H1 (cell line): ENCODE measurements around the gene MYRIP. TPM values are rescaled to one million over a fixed set of nuclear protein-coding genes. Genes with fewer than 3 reads are reported as not detected.

Experiments used
- CTCF ChIA-PET: fragments of 300-600 bp; sonication (Branson Sonifier 250); formaldehyde crosslinking; loops from one replicate; lab custom pipeline; 2021; ENCODE audit not compliant: partially characterized antibody; lab: Charles Lee
- POLR2A ChIA-PET: fragments of 300-600 bp; sonication (Branson Sonifier 250); formaldehyde crosslinking; loops from one replicate; lab custom pipeline; 2021; ENCODE audit warnings: inconsistent platforms; ENCODE audit not compliant: partially characterized antibody; lab: Charles Lee
- DNase-seq, 2 experiments: peaks; one replicate each; pipeline versions ENCODE4 v3.0.0 to v3.0.0-alpha.2; 2010 to 2022; ENCODE audit warnings: low spot score in 2 of 2, low read depth in 1 of 2, mixed read lengths in 1 of 2
- FAIRE-seq: peaks from 2 replicates; lab custom pipeline; 2011; peaks lifted over from hg19 to GRCh38; lab: Jason Lieb, UNC
- H2AFZ ChIP-seq: 2 replicates; pipeline ENCODE4 v1.8.1; 2012; ENCODE audit warnings: low read length, inconsistent platforms
- H2AK5ac ChIP-seq: 2 replicates; pipeline ENCODE4 v1.6.1; 2013; ENCODE audit warnings: low read depth, low read length
- H2BK120ac ChIP-seq: replicated peaks from 2 replicates; pipeline ENCODE3; 2013; ENCODE audit warnings: low read depth, low read length, inconsistent platforms
- H2BK12ac ChIP-seq: 2 replicates; pipeline ENCODE4 v1.6.1; 2013; ENCODE audit warnings: low read depth, low read length
- H2BK15ac ChIP-seq: 2 replicates; pipeline ENCODE4 v1.6.1; 2013; ENCODE audit warnings: low read length
- H2BK20ac ChIP-seq: 2 replicates; pipeline ENCODE4 v1.6.1; 2013; ENCODE audit warnings: low read length
- H2BK5ac ChIP-seq: 2 replicates; pipeline ENCODE4 v1.6.1; 2013; ENCODE audit warnings: low read depth, low read length
- H3K14ac ChIP-seq: 2 replicates; pipeline ENCODE4 v1.6.1; 2013; ENCODE audit warnings: inconsistent platforms; ENCODE audit not compliant: insufficient read length
- H3K18ac ChIP-seq: 2 replicates; pipeline ENCODE4 v1.6.1; 2013; ENCODE audit warnings: low read length; ENCODE audit errors: extremely low read depth
- H3K23ac ChIP-seq: 2 replicates; pipeline ENCODE4 v1.6.1; 2013; ENCODE audit warnings: inconsistent platforms; ENCODE audit not compliant: insufficient read length
- H3K23me2 ChIP-seq: 2 replicates; pipeline ENCODE4 v1.6.1; 2013; ENCODE audit warnings: low read depth, low read length
- H3K27ac ChIP-seq: 2 replicates; pipeline ENCODE4 v1.6.1; 2011; ENCODE audit warnings: low read depth, low read length, inconsistent platforms
- H3K27me3 ChIP-seq, 4 experiments: replicated peaks in 1 of 4; 1 replicate in 1 of 4; 2 replicates in 3 of 4; pipeline versions ENCODE4 v1.6.1 to v1.8.1; 2011 to 2013; ENCODE audit warnings: low read length in 3 of 4, mild to moderate bottlenecking in 3 of 4, inconsistent platforms in 2 of 4, mixed read lengths in 2 of 4, moderate library complexity in 1 of 4; ENCODE audit not compliant: control insufficient read depth in 3 of 4, insufficient read depth in 3 of 4; ENCODE audit errors: extremely low read depth in 1 of 4
- H3K36me3 ChIP-seq, 4 experiments: 2 replicates each; pipeline versions ENCODE4 v1.6.1 to v1.8.1; 2011 to 2013; ENCODE audit warnings: mild to moderate bottlenecking in 4 of 4, low read length in 3 of 4, moderate library complexity in 2 of 4, control low read depth in 1 of 4, inconsistent platforms in 1 of 4; ENCODE audit not compliant: insufficient read depth in 4 of 4, control insufficient read depth in 2 of 4
- H3K4ac ChIP-seq: replicated peaks from 2 replicates; pipeline ENCODE3; 2013; ENCODE audit warnings: low read length, low read depth, mixed read lengths, inconsistent platforms; ENCODE audit not compliant: insufficient read length
- H3K4me1 ChIP-seq, 4 experiments: replicated peaks in 1 of 4; 1 replicate in 1 of 4; 2 replicates in 3 of 4; pipeline versions ENCODE4 v1.6.1 to v1.8.1; 2011 to 2013; ENCODE audit warnings: low read length in 3 of 4, inconsistent platforms in 2 of 4, mixed read lengths in 1 of 4; ENCODE audit not compliant: insufficient read depth in 4 of 4, control insufficient read depth in 3 of 4
- H3K4me2 ChIP-seq, 2 experiments: 2 replicates each; pipeline versions ENCODE4 v1.6.1 to v1.8.1; 2011 to 2013; ENCODE audit warnings: low read depth in 2 of 2, low read length in 2 of 2, control low read depth in 1 of 2, inconsistent platforms in 1 of 2, mild to moderate bottlenecking in 1 of 2; ENCODE audit not compliant: insufficient read depth in 1 of 2
- H3K4me3 ChIP-seq, 4 experiments: fragments of 200-600, 300-600 bp in 1 of 4; sonication (generic), shearing (Covaris generic), sonication (Bioruptor Twin) in 1 of 4; 2 replicates each; pipeline versions ENCODE4 v1.5.1 to v1.8.1; 2011 to 2016; ENCODE audit warnings: low read length in 4 of 4, low read depth in 3 of 4, control low read depth in 2 of 4, inconsistent platforms in 2 of 4, mild to moderate bottlenecking in 2 of 4, mixed read lengths in 1 of 4, moderate library complexity in 1 of 4; ENCODE audit not compliant: insufficient read depth in 2 of 4; ENCODE audit errors: extremely low read depth in 1 of 4
- H3K56ac ChIP-seq: replicated peaks from 2 replicates; pipeline ENCODE3; 2013; ENCODE audit warnings: low read depth, mild to moderate bottlenecking, mixed read lengths, low read length, inconsistent platforms; ENCODE audit not compliant: insufficient read length
- H3K79me1 ChIP-seq: 2 replicates; pipeline ENCODE4 v1.6.1; 2013; ENCODE audit warnings: low read depth, low read length, control low read depth
- H3K79me2 ChIP-seq, 2 experiments: 2 replicates each; pipeline versions ENCODE4 v1.6.1 to v1.8.1; 2012 to 2013; ENCODE audit warnings: low read length in 2 of 2, mild to moderate bottlenecking in 2 of 2, inconsistent platforms in 1 of 2; ENCODE audit not compliant: insufficient read depth in 2 of 2, control insufficient read depth in 1 of 2
- H3K9ac ChIP-seq, 4 experiments: replicated peaks in 1 of 4; 1 replicate in 1 of 4; 2 replicates in 3 of 4; pipeline versions ENCODE4 v1.6.1 to v1.8.1; 2011 to 2013; ENCODE audit warnings: low read depth in 3 of 4, low read length in 3 of 4, control low read depth in 2 of 4, mild to moderate bottlenecking in 2 of 4, moderate library complexity in 2 of 4, inconsistent platforms in 1 of 4; ENCODE audit errors: extremely low read depth in 1 of 4
- H3K9me3 ChIP-seq, 2 experiments: 2 replicates each; pipeline versions ENCODE4 v1.6.1 to v1.8.1; 2012 to 2013; ENCODE audit warnings: mild to moderate bottlenecking in 2 of 2, moderate library complexity in 2 of 2, control low read depth in 1 of 2, inconsistent platforms in 1 of 2, low read depth in 1 of 2, low read length in 1 of 2, mixed read lengths in 1 of 2; ENCODE audit not compliant: insufficient read depth in 2 of 2
- H4K20me1 ChIP-seq, 2 experiments: replicated peaks in 1 of 2; 2 replicates each; pipeline versions ENCODE3 to v1.8.1; 2011 to 2013; ENCODE audit warnings: inconsistent platforms in 2 of 2, low read length in 2 of 2, mild to moderate bottlenecking in 1 of 2; ENCODE audit not compliant: insufficient read depth in 2 of 2, control insufficient read depth in 1 of 2
- H4K5ac ChIP-seq: 2 replicates; pipeline ENCODE4 v1.6.1; 2013; ENCODE audit warnings: low read length, low read depth, mixed read lengths, inconsistent platforms; ENCODE audit not compliant: insufficient read length
- H4K8ac ChIP-seq: 2 replicates; pipeline ENCODE4 v1.8.0; 2013; ENCODE audit warnings: mild to moderate bottlenecking, moderate library complexity, low read length, inconsistent platforms; ENCODE audit not compliant: insufficient read depth; ENCODE audit errors: extremely low read depth
- H4K91ac ChIP-seq: replicated peaks from 2 replicates; pipeline ENCODE3; 2013; ENCODE audit warnings: low read length, mixed read lengths, inconsistent platforms; ENCODE audit not compliant: insufficient read length
- GTF2F1 ChIP-seq: IDR thresholded peaks from 2 replicates; pipeline ENCODE4 v1.6.1; 2012; ENCODE audit warnings: low read depth, low read length, improper control_type of control experiment, borderline replicate concordance
- KDM1A ChIP-seq: fragments of 200-600, 300-600 bp; sonication (generic); IDR thresholded peaks from 2 replicates; pipeline ENCODE4 v1.7.1; 2016; ENCODE audit warnings: mild to moderate bottlenecking, low read length, borderline replicate concordance
- RAD21 ChIP-seq, 2 experiments: IDR thresholded peaks in 1 of 2; conservative IDR thresholded peaks in 1 of 2; 2 replicates each; pipeline ENCODE4 v1.6.1; 2011; ENCODE audit warnings: low read depth in 2 of 2, low read length in 2 of 2, improper control_type of control experiment in 1 of 2, inconsistent platforms in 1 of 2, mild to moderate bottlenecking in 1 of 2, moderate library complexity in 1 of 2
- SUZ12 ChIP-seq: fragments of 200-600 bp; sonication (generic); IDR thresholded peaks from 2 replicates; pipeline ENCODE4 v1.6.1; 2012; ENCODE audit warnings: mild to moderate bottlenecking, inconsistent platforms, low read length, moderate library complexity, mixed read lengths
- polyA plus RNA-seq, 7 experiments: library from polyadenylated mRNA; depleted of rRNA in 3 of 7; stranded (reverse) in 5 of 7; unstranded in 2 of 7; fragments of >200 nt in 5 of 7; fragments of 200-250 nt in 2 of 7; gene quantifications; 1 replicate in 5 of 7; 2 replicates in 1 of 7; 4 replicates in 1 of 7; pipeline versions ENCODE4 v1.2.1 to v1.2.3, GENCODE V29; 2011 to 2013; ENCODE audit warnings: missing spikeins in 2 of 7, mixed read lengths in 2 of 7
- total RNA-seq: library from RNA; stranded (reverse); fragmentation: NEBNext Ultra II Directional; extraction: Animal tissue kit (Norgen Biotek cat#: 25700); gene quantifications from 2 replicates; pipeline ENCODE4 v1.2.1, GENCODE V29; 2021

MYRIP gene
- total and polyA plus RNA-seq, 2 of the 8 experiments (the other 6 are each of a cell fraction or from before 2014, with no cell fraction given): 0.54 to 4.3 TPM

DNA sequence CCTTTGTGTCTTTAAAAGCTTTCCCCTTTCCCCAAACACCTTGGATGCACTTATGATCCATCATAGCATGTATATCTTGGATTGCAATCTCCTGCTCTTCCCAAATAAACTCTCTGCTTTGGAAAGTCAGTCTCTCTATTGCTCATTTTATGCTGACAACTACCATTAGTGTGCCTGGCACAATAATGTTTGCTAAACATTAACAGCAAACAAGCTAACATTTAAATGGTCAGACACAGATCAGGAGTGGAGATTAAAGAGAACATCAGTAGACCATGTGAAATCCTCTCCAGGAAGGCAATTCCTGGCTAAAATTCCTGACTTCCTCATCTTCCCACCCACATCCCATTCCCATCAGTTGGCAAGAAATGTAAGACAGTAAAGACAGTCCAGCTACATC lies 455.8 kb downstream of the MYRIP start:
- no peaks in the 10 kb centered on the region for H3K79me2 ChIP-seq
- no peak overlapping the region for H2AFZ ChIP-seq
- H3K79me1 ChIP-seq: no peaks in the 10 kb centered on the region
- ChIA-PET CTCF (no interaction called here), POLR2A (no interaction called here)
- H2AK5ac ChIP-seq: no peak overlapping the region
- H3K23ac ChIP-seq: no peak overlapping the region
- no peak overlapping the region for H4K91ac ChIP-seq
- no peaks in the 10 kb centered on the region for H3K4me1 ChIP-seq
- no peak overlapping the region for H4K5ac ChIP-seq
- H3K4me3 ChIP-seq: no peak overlapping the region
- no peak overlapping the region for H2BK20ac ChIP-seq
- H2BK5ac ChIP-seq: no peak overlapping the region
- H3K27me3 ChIP-seq: no peaks in the 10 kb centered on the region
- no peaks in the 10 kb centered on the region; the same call in 1 of the 2 replicates for H3K23me2 ChIP-seq
- H4K8ac ChIP-seq: no peak overlapping the region
- H3K9me3 ChIP-seq: no peaks in the 10 kb centered on the region
- H3K4ac ChIP-seq: no peak overlapping the region
- no peak overlapping the region for H3K18ac ChIP-seq
- no peak for DNase-seq
- H3K4me2 ChIP-seq: no peak overlapping the region
- H3K27ac ChIP-seq: no peak overlapping the region
- no peak overlapping the region for H2BK12ac ChIP-seq
- no peaks in the 10 kb centered on the region for H4K20me1 ChIP-seq
- no peak overlapping the region for H2BK15ac ChIP-seq
- H3K36me3 ChIP-seq: no peaks in the 10 kb centered on the region
- H3K14ac ChIP-seq: no peak overlapping the region
- TF ChIP-seq GTF2F1: no peak
- TF ChIP-seq KDM1A: no peak
- TF ChIP-seq SUZ12: no peak
- TF ChIP-seq RAD21 (IDR thresholded peaks at IDR 0.05 in 1 of 2, conservative IDR thresholded peaks at IDR 0.05 in 1 of 2; ENCODE audit: low read depth in 2 of 2, low read length in 2 of 2): no peak
- no peak overlapping the region for H3K56ac ChIP-seq
- no peak overlapping the region for H3K9ac ChIP-seq
- no peak for FAIRE-seq
- no peak overlapping the region for H2BK120ac ChIP-seq
